ENCODE measurements around the gene DIPK1C. TPM values are rescaled to one million over a fixed set of nuclear protein-coding genes. Genes with fewer than 3 reads are reported as not detected.

The DIPK1C gene
- total RNA-seq, 1 experiment from 2014 or later, result not detected

DNA sequence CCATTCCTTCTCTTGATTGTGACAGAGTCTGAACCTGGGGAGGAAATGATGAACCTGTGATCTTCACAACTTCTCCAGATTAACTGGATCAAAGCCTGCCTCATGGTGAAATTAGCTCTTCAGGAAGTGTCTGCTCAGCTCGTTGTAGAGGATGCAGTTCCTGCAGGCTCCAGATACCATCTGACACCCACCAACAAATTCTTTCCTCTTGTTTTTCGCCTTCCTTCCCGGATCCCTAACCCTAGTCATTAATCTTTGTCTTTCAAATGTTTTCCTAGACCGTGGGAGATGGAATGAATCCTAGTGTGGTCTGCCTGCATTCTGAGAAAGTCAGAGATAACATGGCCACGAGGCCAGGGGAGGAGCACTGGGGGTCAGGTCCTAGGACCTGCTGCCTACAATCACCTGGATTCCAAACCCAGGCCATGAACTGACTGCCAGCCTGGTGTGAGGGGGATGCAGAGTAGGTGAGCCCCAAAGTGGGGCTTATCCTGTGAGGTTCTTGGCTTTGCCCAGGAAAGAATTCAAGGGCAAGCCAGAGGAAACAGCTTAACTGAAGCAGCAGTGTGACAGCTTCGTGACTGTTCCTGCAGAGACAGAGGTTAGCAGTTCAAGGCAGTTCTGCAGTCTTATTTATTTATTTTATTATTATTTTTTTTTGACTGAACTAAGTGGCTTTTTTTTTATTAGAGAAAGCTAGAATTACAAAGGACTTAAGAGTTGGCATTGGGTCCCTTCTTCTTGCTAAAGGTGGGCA lies 67.8 kb downstream of the DIPK1C start:
- no peaks in the 10 kb centered on the region for H3K9me3 Mint-ChIP-seq
- peaks cover 10% of the 10 kb centered on the region for H3K4me1 Mint-ChIP-seq
- peaks cover 3% of the 10 kb centered on the region; the same call in 1 of the 2 replicates for H3K27me3 Mint-ChIP-seq (ENCODE audit: low read depth)
- no peak for TF ChIP-seq NR2C2 (CRISPR knock-in tag; IDR thresholded peaks at IDR 0.05)
- TF ChIP-seq, protein P1, sequence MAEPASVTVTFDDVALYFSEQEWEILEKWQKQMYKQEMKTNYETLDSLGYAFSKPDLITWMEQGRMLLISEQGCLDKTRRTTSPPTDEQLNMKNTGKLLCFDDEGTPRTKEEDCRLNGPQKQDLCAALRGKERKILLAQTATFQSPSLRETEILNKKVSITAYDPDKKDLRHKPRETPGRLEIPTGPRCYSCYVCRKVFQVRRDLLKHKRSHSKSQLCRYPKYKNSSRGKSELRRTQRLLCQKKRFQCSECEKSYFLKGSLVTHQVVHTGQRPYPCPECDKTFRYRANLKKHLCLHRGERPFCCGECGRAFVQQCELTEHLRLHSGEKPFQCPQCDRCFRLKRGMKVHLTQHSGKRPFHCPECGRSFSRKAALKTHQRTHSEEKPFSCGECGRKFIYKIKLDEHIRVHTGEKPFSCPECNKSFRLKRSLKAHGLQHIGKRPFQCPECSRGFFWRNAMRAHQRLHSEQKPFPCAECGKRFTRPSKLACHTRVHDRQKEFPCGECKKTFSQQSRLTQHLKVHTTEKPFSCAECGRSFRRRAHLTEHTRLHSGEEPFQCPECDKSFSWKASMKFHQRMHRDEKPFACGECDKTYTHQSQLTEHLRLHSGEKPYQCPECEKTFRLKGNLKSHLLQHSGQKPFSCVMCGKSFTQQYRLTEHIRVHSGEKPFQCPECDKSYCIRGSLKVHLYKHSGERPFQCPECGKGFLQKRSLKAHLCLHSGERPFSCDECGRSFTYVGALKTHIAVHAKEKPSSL (CRISPR knock-in tag; conservative IDR thresholded peaks at IDR 0.05), result no peak
- TF ChIP-seq TEAD4 (CRISPR knock-in tag; IDR thresholded peaks at IDR 0.05), result no peak
- no peak for TF ChIP-seq TCF7 (CRISPR knock-in tag; IDR thresholded peaks at IDR 0.05; ENCODE audit: low read depth)
- no peak for TF ChIP-seq ZNF138 (CRISPR knock-in tag; conservative IDR thresholded peaks at IDR 0.05)
- TF ChIP-seq, protein P2, sequence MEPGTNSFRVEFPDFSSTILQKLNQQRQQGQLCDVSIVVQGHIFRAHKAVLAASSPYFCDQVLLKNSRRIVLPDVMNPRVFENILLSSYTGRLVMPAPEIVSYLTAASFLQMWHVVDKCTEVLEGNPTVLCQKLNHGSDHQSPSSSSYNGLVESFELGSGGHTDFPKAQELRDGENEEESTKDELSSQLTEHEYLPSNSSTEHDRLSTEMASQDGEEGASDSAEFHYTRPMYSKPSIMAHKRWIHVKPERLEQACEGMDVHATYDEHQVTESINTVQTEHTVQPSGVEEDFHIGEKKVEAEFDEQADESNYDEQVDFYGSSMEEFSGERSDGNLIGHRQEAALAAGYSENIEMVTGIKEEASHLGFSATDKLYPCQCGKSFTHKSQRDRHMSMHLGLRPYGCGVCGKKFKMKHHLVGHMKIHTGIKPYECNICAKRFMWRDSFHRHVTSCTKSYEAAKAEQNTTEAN (CRISPR knock-in tag; IDR thresholded peaks at IDR 0.05), result no peak
- no peak for TF ChIP-seq NR3C1 (CRISPR knock-in tag; conservative IDR thresholded peaks at IDR 0.05; ENCODE audit: low read depth)
- TF ChIP-seq, protein P3, sequence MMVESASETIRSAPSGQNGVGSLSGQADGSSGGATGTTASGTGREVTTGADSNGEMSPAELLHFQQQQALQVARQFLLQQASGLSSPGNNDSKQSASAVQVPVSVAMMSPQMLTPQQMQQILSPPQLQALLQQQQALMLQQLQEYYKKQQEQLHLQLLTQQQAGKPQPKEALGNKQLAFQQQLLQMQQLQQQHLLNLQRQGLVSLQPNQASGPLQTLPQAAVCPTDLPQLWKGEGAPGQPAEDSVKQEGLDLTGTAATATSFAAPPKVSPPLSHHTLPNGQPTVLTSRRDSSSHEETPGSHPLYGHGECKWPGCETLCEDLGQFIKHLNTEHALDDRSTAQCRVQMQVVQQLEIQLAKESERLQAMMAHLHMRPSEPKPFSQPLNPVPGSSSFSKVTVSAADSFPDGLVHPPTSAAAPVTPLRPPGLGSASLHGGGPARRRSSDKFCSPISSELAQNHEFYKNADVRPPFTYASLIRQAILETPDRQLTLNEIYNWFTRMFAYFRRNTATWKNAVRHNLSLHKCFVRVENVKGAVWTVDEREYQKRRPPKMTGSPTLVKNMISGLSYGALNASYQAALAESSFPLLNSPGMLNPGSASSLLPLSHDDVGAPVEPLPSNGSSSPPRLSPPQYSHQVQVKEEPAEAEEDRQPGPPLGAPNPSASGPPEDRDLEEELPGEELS (CRISPR knock-in tag; IDR thresholded peaks at IDR 0.05), result no peak
- no peak for TF ChIP-seq SP1 (CRISPR knock-in tag; conservative IDR thresholded peaks at IDR 0.05)
- TF ChIP-seq SOX15 (CRISPR knock-in tag; IDR thresholded peaks at IDR 0.05), result no peak
- no peak for TF ChIP-seq MXD4 (CRISPR knock-in tag; IDR thresholded peaks at IDR 0.05; ENCODE audit: borderline replicate concordance)
- TF ChIP-seq, protein P4, sequence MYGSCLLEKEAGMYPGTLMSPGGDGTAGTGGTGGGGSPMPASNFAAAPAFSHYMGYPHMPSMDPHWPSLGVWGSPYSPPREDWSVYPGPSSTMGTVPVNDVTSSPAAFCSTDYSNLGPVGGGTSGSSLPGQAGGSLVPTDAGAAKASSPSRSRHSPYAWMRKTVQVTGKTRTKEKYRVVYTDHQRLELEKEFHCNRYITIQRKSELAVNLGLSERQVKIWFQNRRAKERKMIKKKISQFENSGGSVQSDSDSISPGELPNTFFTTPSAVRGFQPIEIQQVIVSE (CRISPR knock-in tag; IDR thresholded peaks at IDR 0.05; ENCODE audit: borderline replicate concordance), result no peak
- no peak for TF ChIP-seq SMAD3 (CRISPR knock-in tag; IDR thresholded peaks at IDR 0.05; ENCODE audit: borderline replicate concordance)
- TF ChIP-seq, protein P5, sequence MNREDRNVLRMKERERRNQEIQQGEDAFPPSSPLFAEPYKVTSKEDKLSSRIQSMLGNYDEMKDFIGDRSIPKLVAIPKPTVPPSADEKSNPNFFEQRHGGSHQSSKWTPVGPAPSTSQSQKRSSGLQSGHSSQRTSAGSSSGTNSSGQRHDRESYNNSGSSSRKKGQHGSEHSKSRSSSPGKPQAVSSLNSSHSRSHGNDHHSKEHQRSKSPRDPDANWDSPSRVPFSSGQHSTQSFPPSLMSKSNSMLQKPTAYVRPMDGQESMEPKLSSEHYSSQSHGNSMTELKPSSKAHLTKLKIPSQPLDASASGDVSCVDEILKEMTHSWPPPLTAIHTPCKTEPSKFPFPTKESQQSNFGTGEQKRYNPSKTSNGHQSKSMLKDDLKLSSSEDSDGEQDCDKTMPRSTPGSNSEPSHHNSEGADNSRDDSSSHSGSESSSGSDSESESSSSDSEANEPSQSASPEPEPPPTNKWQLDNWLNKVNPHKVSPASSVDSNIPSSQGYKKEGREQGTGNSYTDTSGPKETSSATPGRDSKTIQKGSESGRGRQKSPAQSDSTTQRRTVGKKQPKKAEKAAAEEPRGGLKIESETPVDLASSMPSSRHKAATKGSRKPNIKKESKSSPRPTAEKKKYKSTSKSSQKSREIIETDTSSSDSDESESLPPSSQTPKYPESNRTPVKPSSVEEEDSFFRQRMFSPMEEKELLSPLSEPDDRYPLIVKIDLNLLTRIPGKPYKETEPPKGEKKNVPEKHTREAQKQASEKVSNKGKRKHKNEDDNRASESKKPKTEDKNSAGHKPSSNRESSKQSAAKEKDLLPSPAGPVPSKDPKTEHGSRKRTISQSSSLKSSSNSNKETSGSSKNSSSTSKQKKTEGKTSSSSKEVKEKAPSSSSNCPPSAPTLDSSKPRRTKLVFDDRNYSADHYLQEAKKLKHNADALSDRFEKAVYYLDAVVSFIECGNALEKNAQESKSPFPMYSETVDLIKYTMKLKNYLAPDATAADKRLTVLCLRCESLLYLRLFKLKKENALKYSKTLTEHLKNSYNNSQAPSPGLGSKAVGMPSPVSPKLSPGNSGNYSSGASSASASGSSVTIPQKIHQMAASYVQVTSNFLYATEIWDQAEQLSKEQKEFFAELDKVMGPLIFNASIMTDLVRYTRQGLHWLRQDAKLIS (CRISPR knock-in tag; IDR thresholded peaks at IDR 0.05; ENCODE audit: borderline replicate concordance), result no peak
- CTCF ChIA-PET, result no interaction called here
- ATAC-seq, result no peak
- DNase-seq (ENCODE audit: low spot score), result no peak
- H3K27ac Mint-ChIP-seq, result no peak overlapping the region
- POLR2A ChIA-PET, result no interaction called here
- H3K4me3 Mint-ChIP-seq, result no peak overlapping the region
- no peaks in the 10 kb centered on the region for H3K36me3 Mint-ChIP-seq

DNA sequence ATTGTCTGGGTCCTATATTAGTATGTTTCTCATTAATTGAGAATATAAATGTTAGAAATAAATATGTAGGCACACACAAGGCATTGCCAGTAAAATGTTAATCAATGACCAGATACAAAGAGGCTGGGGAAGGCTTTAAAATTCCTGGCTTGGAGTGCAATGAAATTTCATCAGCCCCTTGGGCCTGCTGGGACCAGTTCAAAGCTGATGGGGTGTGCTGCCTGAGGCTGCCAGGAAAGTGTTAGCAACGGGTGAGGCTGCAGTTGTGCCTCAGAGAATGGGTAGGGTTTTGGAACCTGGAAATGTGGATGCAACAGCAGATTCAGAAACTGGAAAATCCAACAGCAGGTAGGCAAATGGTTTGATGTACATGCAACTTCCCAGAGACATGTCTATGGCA lies 68.9 kb downstream of the DIPK1C start:
- CTCF ChIA-PET, result no interaction called here
- Mint-ChIP-seq H3K4me1 (peaks cover 21% of the 10 kb centered on the region), H3K9me3 (no peaks in the 10 kb centered on the region), H3K36me3 (peaks cover 4% of the 10 kb centered on the region), H3K27me3 (ENCODE audit: low read depth) (peaks cover 3% of the 10 kb centered on the region; the same call in 1 of the 2 replicates), H3K27ac (no peak overlapping the region), H3K4me3 (no peak overlapping the region)
- TF ChIP-seq SOX15 (CRISPR knock-in tag; IDR thresholded peaks at IDR 0.05) (no peak), TCF7 (CRISPR knock-in tag; IDR thresholded peaks at IDR 0.05; ENCODE audit: low read depth) (no peak), ZNF396 (CRISPR knock-in tag; IDR thresholded peaks at IDR 0.05; ENCODE audit: borderline replicate concordance) (no peak), CREM (CRISPR knock-in tag; IDR thresholded peaks at IDR 0.05) (no peak), SMAD4 (CRISPR knock-in tag; IDR thresholded peaks at IDR 0.05) (no peak), ZNF219 (CRISPR knock-in tag; IDR thresholded peaks at IDR 0.05; ENCODE audit: borderline replicate concordance) (no peak), RELA (CRISPR knock-in tag; IDR thresholded peaks at IDR 0.05; ENCODE audit: borderline replicate concordance) (no peak), CBFB (CRISPR knock-in tag; IDR thresholded peaks at IDR 0.05; ENCODE audit: low read depth) (no peak)
- TF ChIP-seq, protein P6, sequence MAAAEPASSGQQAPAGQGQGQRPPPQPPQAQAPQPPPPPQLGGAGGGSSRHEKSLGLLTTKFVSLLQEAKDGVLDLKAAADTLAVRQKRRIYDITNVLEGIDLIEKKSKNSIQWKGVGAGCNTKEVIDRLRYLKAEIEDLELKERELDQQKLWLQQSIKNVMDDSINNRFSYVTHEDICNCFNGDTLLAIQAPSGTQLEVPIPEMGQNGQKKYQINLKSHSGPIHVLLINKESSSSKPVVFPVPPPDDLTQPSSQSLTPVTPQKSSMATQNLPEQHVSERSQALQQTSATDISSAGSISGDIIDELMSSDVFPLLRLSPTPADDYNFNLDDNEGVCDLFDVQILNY (CRISPR knock-in tag; IDR thresholded peaks at IDR 0.05), result no peak
- TF ChIP-seq, protein P7, sequence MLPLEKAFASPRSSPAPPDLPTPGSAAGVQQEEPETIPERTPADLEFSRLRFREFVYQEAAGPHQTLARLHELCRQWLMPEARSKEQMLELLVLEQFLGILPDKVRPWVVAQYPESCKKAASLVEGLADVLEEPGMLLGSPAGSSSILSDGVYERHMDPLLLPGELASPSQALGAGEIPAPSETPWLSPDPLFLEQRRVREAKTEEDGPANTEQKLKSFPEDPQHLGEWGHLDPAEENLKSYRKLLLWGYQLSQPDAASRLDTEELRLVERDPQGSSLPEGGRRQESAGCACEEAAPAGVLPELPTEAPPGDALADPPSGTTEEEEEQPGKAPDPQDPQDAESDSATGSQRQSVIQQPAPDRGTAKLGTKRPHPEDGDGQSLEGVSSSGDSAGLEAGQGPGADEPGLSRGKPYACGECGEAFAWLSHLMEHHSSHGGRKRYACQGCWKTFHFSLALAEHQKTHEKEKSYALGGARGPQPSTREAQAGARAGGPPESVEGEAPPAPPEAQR (CRISPR knock-in tag; IDR thresholded peaks at IDR 0.05), result no peak
- DNase-seq (ENCODE audit: low spot score) (no peak), ATAC-seq (no peak)
- POLR2A ChIA-PET, result no interaction called here
